Tibial artery (tissue), 4 donors: Measurements from ENCODE around the gene TBC1D7.

Experiments
- DNase-seq, 2 donors: peaks; one replicate each; pipeline ENCODE4 v3.0.0-alpha.2; 2019
- H3K27ac ChIP-seq, 2 donors: fragments of 200-600 bp; sonication (generic) in 1 of 2; 1 replicate in 1 of 2; 2 replicates in 1 of 2; pipeline ENCODE4 v1.5.1; 2018 to 2019; ENCODE audit warnings: mild to moderate bottlenecking in 1 of 2
- H3K27me3 ChIP-seq, 2 donors: fragments of 200-600 bp; sonication (generic) in 1 of 2; one replicate each; pipeline versions ENCODE4 v1.5.1 to v1.6.0; 2016 to 2019
- H3K36me3 ChIP-seq, 3 donors: fragments of 200-600 bp; sonication (generic) in 2 of 3; one replicate each; pipeline ENCODE4 v1.5.1; 2016 to 2019; ENCODE audit warnings: mild to moderate bottlenecking in 2 of 3
- H3K4me1 ChIP-seq, 4 donors: fragments of 200-600 bp; sonication (generic) in 2 of 4; 1 replicate in 3 of 4; 2 replicates in 1 of 4; pipeline ENCODE4 v1.5.1; 2016 to 2019
- H3K4me3 ChIP-seq, 2 donors: fragments of 200-600 bp; sonication (generic) in 1 of 2; 1 replicate in 1 of 2; 2 replicates in 1 of 2; pipeline ENCODE4 v1.5.1; 2018 to 2019; ENCODE audit warnings: mild to moderate bottlenecking in 2 of 2
- H3K9me3 ChIP-seq, 3 donors: fragments of 200-600 bp; sonication (generic) in 1 of 3; one replicate each; pipeline ENCODE4 v1.5.1; 2016 to 2019
- CTCF ChIP-seq, 2 experiments: fragments of 200-600 bp in 1 of 2; fragments of 450-650 bp in 1 of 2; IDR thresholded peaks; one replicate each; pipeline ENCODE4 v1.5.1; 2017 to 2019; ENCODE audit warnings: antibody characterized with exemption in 2 of 2, mild to moderate bottlenecking in 1 of 2, moderate library complexity in 1 of 2
- intact Hi-C: fragments of 100-400 bp; cut with DNase I; formaldehyde crosslinking; loops from one replicate; pipeline ENCODE4 v1.15.0; 2023; ENCODE audit warnings: low total_unique reads

The TBC1D7 gene

GRCh38 chr6:13349811-13350506 is 21.6 kb upstream of the TBC1D7 start:
- no peak for TF ChIP-seq CTCF (IDR thresholded peaks at IDR 0.05)
- intact Hi-C loops = no loop called here
- no peaks in the 10 kb centered on the region for H3K27me3 ChIP-seq
- H3K4me1 ChIP-seq = peaks cover 0 to 17% (median 3%) of the 10 kb centered on the region in 4 donors
- H3K4me3 ChIP-seq = no peak overlapping the region
- DNase-seq = no peak
- no peaks in the 10 kb centered on the region for H3K36me3 ChIP-seq
- peak overlapping the region; percentile 26 to 29 for H3K27ac ChIP-seq
- no peaks in the 10 kb centered on the region for H3K9me3 ChIP-seq

- intact Hi-C loops = no loop called here
- Histone ChIP-seq H3K27me3 (no peaks in the 10 kb centered on the region), H3K4me3 (no peak overlapping the region), H3K4me1 (peaks cover 0 to 9% (median 0%) of the 10 kb centered on the region in 4 donors), H3K36me3 (no peaks in the 10 kb centered on the region), H3K9me3 (no peaks in the 10 kb centered on the region), H3K27ac (no peak overlapping the region)
- no peak for DNase-seq
- no peak for TF ChIP-seq CTCF (IDR thresholded peaks at IDR 0.05)
Measured at GRCh38 chr6:13348334-13349113, 20.2 kb upstream of the TBC1D7 start.

GRCh38 chr6:13346245-13346644 is 17.9 kb upstream of the TBC1D7 start:
- intact Hi-C loops = no loop called here
- no peak overlapping the region for H3K4me3 ChIP-seq
- no peak overlapping the region for H3K27ac ChIP-seq
- H3K27me3 ChIP-seq = no peaks in the 10 kb centered on the region
- DNase-seq = no peak
- TF ChIP-seq CTCF (IDR thresholded peaks at IDR 0.05) = no peak
- peaks cover 0 to 9% (median 0%) of the 10 kb centered on the region in 4 donors for H3K4me1 ChIP-seq
- no peaks in the 10 kb centered on the region for H3K9me3 ChIP-seq
- H3K36me3 ChIP-seq = no peaks in the 10 kb centered on the region

- Histone ChIP-seq H3K36me3 (no peaks in the 10 kb centered on the region), H3K27ac (no peak overlapping the region), H3K27me3 (no peaks in the 10 kb centered on the region), H3K4me3 (no peak overlapping the region), H3K9me3 (no peaks in the 10 kb centered on the region), H3K4me1 (no peaks in the 10 kb centered on the region)
- DNase-seq = no peak
- no peak for TF ChIP-seq CTCF (IDR thresholded peaks at IDR 0.05)
- intact Hi-C loops = no loop called here
Measured at GRCh38 chr6:13342414-13343019, 14.2 kb upstream of the TBC1D7 start.

GRCh38 chr6:13339863-13340630 is 11.7 kb upstream of the TBC1D7 start:
- DNase-seq = no peak

More at GRCh38 chr6:13339863-13340630, 11.7 kb upstream of the TBC1D7 start:
- no peaks in the 10 kb centered on the region for H3K36me3 ChIP-seq
- no peaks in the 10 kb centered on the region for H3K27me3 ChIP-seq
- H3K4me3 ChIP-seq = no peak overlapping the region
- intact Hi-C loops = loop anchor here (10.0 kb wide), 2 partner anchors 145 to 235 kb away; partner anchors contain the start of genes GFOD1 and SIRT5
- no peaks in the 10 kb centered on the region for H3K9me3 ChIP-seq
- TF ChIP-seq CTCF (IDR thresholded peaks at IDR 0.05) = no peak
- no peaks in the 10 kb centered on the region for H3K4me1 ChIP-seq
- H3K27ac ChIP-seq = no peak overlapping the region
